Thyroid gland (tissue), 4 donors: ENCODE measurements around the gene PTPRN2.

Experiments
- POLR2A ChIP-seq, 2 donors: fragments of 450-650 bp; IDR thresholded peaks; one replicate each; pipeline ENCODE4 v1.6.1; 2017; ENCODE audit warnings: antibody characterized with exemption in 2 of 2, mild to moderate bottlenecking in 2 of 2, moderate library complexity in 1 of 2
- TF ChIP-seq, protein P1 (sequence below), 6 experiments: fragments of 200-600 bp in 3 of 6; fragments of 450-650 bp in 3 of 6; sonication (generic) in 3 of 6; IDR thresholded peaks; one replicate each; pipeline ENCODE4 v1.5.1; 2016 to 2019; ENCODE audit warnings: antibody characterized with exemption in 6 of 6, mild to moderate bottlenecking in 2 of 6, inconsistent platforms in 1 of 6, moderate library complexity in 1 of 6

GRCh38 chr7:158191671-158192070, 396.0 kb downstream of the PTPRN2 start:
- TF ChIP-seq, protein P1, sequence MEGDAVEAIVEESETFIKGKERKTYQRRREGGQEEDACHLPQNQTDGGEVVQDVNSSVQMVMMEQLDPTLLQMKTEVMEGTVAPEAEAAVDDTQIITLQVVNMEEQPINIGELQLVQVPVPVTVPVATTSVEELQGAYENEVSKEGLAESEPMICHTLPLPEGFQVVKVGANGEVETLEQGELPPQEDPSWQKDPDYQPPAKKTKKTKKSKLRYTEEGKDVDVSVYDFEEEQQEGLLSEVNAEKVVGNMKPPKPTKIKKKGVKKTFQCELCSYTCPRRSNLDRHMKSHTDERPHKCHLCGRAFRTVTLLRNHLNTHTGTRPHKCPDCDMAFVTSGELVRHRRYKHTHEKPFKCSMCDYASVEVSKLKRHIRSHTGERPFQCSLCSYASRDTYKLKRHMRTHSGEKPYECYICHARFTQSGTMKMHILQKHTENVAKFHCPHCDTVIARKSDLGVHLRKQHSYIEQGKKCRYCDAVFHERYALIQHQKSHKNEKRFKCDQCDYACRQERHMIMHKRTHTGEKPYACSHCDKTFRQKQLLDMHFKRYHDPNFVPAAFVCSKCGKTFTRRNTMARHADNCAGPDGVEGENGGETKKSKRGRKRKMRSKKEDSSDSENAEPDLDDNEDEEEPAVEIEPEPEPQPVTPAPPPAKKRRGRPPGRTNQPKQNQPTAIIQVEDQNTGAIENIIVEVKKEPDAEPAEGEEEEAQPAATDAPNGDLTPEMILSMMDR (IDR thresholded peaks at IDR 0.05): no peak
- TF ChIP-seq POLR2A (IDR thresholded peaks at IDR 0.05): no peak
